D721Med (cell line): ENCODE results near the gene GAMT.

ENCODE experiments used
- DNase-seq: peaks from one replicate; pipeline ENCODE4 v3.0.0; 2011; ENCODE audit warnings: low spot score; ENCODE audit not compliant: insufficient read length
- FAIRE-seq: peaks from 2 replicates; lab custom pipeline; 2011; peaks lifted over from hg19 to GRCh38; lab: Jason Lieb, UNC
- TF ChIP-seq, protein P1 (sequence below): IDR thresholded peaks from 2 replicates; pipeline ENCODE4 v1.5.1; 2012; ENCODE audit warnings: mild to moderate bottlenecking, control low read depth; ENCODE audit not compliant: insufficient read depth; ENCODE audit errors: missing control alignments

The GAMT gene

GRCh38 chr19:1401138-1401888 is at the start of gene GAMT:
TSS of gene GAMT (minus strand) at chr19:1401542. CDS start at chr19:1401476, 66 bp downstream.
- DNase-seq (peak; percentile 90), FAIRE-seq (no peak)
- TF ChIP-seq, protein P1, sequence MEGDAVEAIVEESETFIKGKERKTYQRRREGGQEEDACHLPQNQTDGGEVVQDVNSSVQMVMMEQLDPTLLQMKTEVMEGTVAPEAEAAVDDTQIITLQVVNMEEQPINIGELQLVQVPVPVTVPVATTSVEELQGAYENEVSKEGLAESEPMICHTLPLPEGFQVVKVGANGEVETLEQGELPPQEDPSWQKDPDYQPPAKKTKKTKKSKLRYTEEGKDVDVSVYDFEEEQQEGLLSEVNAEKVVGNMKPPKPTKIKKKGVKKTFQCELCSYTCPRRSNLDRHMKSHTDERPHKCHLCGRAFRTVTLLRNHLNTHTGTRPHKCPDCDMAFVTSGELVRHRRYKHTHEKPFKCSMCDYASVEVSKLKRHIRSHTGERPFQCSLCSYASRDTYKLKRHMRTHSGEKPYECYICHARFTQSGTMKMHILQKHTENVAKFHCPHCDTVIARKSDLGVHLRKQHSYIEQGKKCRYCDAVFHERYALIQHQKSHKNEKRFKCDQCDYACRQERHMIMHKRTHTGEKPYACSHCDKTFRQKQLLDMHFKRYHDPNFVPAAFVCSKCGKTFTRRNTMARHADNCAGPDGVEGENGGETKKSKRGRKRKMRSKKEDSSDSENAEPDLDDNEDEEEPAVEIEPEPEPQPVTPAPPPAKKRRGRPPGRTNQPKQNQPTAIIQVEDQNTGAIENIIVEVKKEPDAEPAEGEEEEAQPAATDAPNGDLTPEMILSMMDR: peak; percentile 40

DNA sequence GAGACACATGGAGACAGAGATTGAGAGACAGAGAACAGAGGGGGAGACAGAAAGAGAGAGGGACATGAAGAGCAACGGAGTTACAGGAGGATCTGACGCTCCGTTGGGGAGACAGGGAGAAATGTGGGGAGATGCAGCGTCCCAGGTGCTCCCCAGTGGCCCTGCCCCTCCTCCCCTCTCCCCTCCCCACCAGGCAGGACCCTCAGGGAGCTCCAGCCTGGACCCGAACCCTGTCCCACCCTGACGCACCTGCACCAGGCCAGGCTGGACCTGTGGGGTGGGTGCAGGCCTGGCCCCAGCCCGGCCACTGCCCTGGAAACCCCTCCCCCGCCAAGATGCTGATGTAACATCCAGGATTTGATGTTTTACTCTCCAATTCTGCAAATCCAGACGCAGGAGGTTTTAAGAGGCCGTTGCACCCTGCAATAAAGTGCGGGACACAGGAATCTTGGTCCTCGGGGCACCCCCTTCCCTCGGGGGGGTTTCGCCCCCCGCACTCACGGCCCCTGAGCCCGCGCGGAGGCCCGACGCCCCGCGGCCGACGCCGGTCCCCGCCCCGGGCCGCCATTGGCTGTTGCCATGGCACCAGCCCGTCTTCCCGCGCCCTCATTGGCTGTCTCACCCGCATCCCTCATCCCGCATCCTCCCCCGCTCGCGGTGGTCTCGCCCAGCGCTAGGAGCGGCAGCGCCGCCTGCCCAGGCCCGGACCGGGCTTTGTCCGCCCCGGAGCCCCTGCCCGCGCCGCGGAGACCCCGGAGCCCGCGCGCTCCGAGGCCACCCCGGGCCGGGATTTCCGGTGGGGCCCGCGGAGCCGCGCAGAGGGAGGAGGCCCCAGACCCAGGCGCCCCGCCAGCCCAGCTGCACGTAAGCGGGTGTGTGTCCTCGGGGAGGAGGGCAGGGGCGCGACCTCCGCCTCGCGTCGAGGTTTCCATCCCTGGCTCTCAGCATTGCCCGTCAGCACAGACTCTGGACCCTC is 48.4 kb upstream of the GAMT start, which contains the start of gene APC2:
APC2 (plus strand) TSS at position 655 of the 976 bp plus-strand sequence. CDS start 2,881 bp downstream, outside the sequence.
- DNase-seq (peak; percentile 100), FAIRE-seq (no peak)
- TF ChIP-seq, protein P1: no peak

GRCh38 chr19:1447944-1448343 is 46.6 kb upstream of the GAMT start:
- no peak for FAIRE-seq
- TF ChIP-seq, protein P1: no peak
- no peak for DNase-seq

- no peak for DNase-seq
- TF ChIP-seq, protein P1: no peak
- FAIRE-seq: no peak
Observed at GRCh38 chr19:1447504-1447903, 46.2 kb upstream of the GAMT start.

- FAIRE-seq: no peak
- DNase-seq: no peak
- TF ChIP-seq, protein P1: no peak
Observed at GRCh38 chr19:1446713-1447481, 45.6 kb upstream of the GAMT start.

GRCh38 chr19:1445932-1446712 is 44.8 kb upstream of the GAMT start:
- TF ChIP-seq, protein P1: no peak
- FAIRE-seq (no peak), DNase-seq (peak; percentile 93)
